Kidney (tissue), 14 donors: ENCODE data around the gene GABBR2. TPM values are rescaled to one million over a fixed set of nuclear protein-coding genes. Genes with fewer than 3 reads are reported as not detected.

Experiments
- DNase-seq, 5 donors: peaks; one replicate each; pipeline ENCODE4 v3.0.0-alpha.2; 2013 to 2020
- FAIRE-seq: peaks from 2 replicates; lab custom pipeline; 2012; peaks lifted over from hg19 to GRCh38; lab: Jason Lieb, UNC
- H3K27ac ChIP-seq, 2 donors: one replicate each; pipeline ENCODE4 v1.7.0; 2013; ENCODE audit warnings: low read depth in 2 of 2, low read length in 2 of 2, inconsistent platforms in 1 of 2
- H3K27me3 ChIP-seq: one replicate; pipeline ENCODE4 v1.7.1; 2013; ENCODE audit warnings: low read length, inconsistent platforms; ENCODE audit not compliant: control insufficient read depth, insufficient read depth
- H3K36me3 ChIP-seq, 3 donors: one replicate each; pipeline versions ENCODE4 v1.7.0 to v1.7.1; 2013; ENCODE audit warnings: low read length in 3 of 3, control low read depth in 1 of 3, inconsistent platforms in 1 of 3; ENCODE audit not compliant: insufficient read depth in 3 of 3, control insufficient read depth in 2 of 3
- H3K4me1 ChIP-seq, 3 donors: one replicate each; pipeline versions ENCODE4 v1.7.0 to v1.7.1; 2013; ENCODE audit warnings: low read length in 3 of 3, inconsistent platforms in 1 of 3, low read depth in 1 of 3; ENCODE audit not compliant: control insufficient read depth in 2 of 3, insufficient read depth in 2 of 3
- H3K4me3 ChIP-seq, 3 donors: one replicate each; pipeline versions ENCODE4 v1.7.0 to v1.8.1; 2013; ENCODE audit warnings: low read length in 3 of 3, control low read depth in 1 of 3, inconsistent platforms in 1 of 3
- H3K9ac ChIP-seq, 3 donors: one replicate each; pipeline versions ENCODE4 v1.7.0 to v1.7.1; 2013; ENCODE audit warnings: low read length in 3 of 3, control low read depth in 1 of 3, inconsistent platforms in 1 of 3
- H3K9me3 ChIP-seq, 3 donors: one replicate each; pipeline versions ENCODE4 v1.7.0 to v1.7.1; 2013; ENCODE audit warnings: low read length in 3 of 3, control low read depth in 1 of 3, inconsistent platforms in 1 of 3; ENCODE audit not compliant: control insufficient read depth in 2 of 3, insufficient read depth in 1 of 3
- intact Hi-C: fragments of 100-400 bp; cut with DNase I; formaldehyde crosslinking; loops from one replicate; pipeline ENCODE4 v1.11.1; 2022
- polyA plus RNA-seq: library from polyadenylated mRNA; stranded (reverse); fragments of 350-450 nt; fragmentation: Illumina TruSeq; extraction: RNeasy Lipid Tissue Mini Kit (QIAGEN cat#74804); gene quantifications from one replicate; pipeline ENCODE4 v1.2.3, GENCODE V29; 2014; ENCODE audit warnings: low read depth, low replicate concordance; ENCODE audit not compliant: insufficient read depth
- total RNA-seq: library from RNA; stranded (reverse); fragmentation: NEBNext Ultra II Directional; extraction: Animal tissue kit (Norgen Biotek cat#: 25700); gene quantifications from one replicate; pipeline ENCODE4 v1.2.1, GENCODE V29; 2021
- TF ChIP-seq, protein P1 (sequence below): IDR thresholded peaks from 3 replicates; pipeline ENCODE4 v1.5.1; 2012; ENCODE audit warnings: mild to moderate bottlenecking, moderate library complexity, borderline replicate concordance; ENCODE audit not compliant: insufficient read depth; ENCODE audit errors: extremely low read depth
- donor health status: control.
- donor health status: control.
- donor health status: control.
- donor health status: control.
- donor health status: control.
- donor health status: DM: yes; HTN: yes; CAD: no.
- donor health status: Normal renal cell carcinoma (clear cell type).

Gene GABBR2
- total and polyA plus RNA-seq, 2 donors from 2014 or later = 0.06 TPM; not detected in 1

DNA sequence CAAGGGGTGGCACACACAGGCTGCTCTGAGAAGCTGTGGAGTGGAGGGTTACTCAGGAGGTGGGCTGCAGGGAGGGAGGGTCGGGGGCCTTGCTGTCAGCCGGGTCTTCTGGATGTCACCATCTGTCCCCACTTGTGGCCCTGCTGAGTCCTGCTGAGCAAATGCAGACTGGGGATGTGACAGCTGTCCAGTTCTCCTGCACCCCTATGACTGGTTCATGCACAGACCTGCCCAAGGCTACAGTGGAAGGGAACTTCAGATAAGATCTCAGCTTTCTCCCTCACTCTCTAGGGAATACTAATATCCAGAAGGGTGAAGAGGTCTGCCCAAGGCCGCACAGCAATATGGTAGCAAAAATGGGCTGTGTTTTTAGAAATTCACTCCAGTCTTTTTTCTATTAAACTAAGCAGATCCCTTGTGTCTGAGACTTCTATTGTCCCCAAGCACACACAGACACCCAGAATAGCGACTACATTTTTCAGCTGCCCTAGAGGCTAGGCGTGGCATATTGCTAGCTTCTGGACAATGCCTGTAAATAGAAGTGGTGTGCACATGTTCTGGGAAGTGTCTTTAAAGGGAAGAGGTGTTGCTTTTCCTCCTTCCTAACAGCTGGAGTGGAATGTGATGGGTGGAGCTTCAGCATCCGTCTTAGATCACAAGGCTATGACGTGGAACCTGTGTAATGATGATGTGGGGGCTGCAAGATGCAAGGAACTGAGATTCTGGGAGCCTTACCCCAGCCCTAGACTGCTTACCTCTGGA lies 402.2 kb downstream of the GABBR2 start:
- H3K9ac ChIP-seq = no peak overlapping the region
- no peaks in the 10 kb centered on the region for H3K9me3 ChIP-seq
- H3K27ac ChIP-seq = no peak overlapping the region
- intact Hi-C loops = no loop called here
- FAIRE-seq (no peak), DNase-seq (no peak)
- no peaks in the 10 kb centered on the region for H3K4me1 ChIP-seq
- no peak overlapping the region for H3K4me3 ChIP-seq
- H3K27me3 ChIP-seq = no peaks in the 10 kb centered on the region
- no peaks in the 10 kb centered on the region for H3K36me3 ChIP-seq
- TF ChIP-seq, protein P1, sequence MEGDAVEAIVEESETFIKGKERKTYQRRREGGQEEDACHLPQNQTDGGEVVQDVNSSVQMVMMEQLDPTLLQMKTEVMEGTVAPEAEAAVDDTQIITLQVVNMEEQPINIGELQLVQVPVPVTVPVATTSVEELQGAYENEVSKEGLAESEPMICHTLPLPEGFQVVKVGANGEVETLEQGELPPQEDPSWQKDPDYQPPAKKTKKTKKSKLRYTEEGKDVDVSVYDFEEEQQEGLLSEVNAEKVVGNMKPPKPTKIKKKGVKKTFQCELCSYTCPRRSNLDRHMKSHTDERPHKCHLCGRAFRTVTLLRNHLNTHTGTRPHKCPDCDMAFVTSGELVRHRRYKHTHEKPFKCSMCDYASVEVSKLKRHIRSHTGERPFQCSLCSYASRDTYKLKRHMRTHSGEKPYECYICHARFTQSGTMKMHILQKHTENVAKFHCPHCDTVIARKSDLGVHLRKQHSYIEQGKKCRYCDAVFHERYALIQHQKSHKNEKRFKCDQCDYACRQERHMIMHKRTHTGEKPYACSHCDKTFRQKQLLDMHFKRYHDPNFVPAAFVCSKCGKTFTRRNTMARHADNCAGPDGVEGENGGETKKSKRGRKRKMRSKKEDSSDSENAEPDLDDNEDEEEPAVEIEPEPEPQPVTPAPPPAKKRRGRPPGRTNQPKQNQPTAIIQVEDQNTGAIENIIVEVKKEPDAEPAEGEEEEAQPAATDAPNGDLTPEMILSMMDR = no peak

DNA sequence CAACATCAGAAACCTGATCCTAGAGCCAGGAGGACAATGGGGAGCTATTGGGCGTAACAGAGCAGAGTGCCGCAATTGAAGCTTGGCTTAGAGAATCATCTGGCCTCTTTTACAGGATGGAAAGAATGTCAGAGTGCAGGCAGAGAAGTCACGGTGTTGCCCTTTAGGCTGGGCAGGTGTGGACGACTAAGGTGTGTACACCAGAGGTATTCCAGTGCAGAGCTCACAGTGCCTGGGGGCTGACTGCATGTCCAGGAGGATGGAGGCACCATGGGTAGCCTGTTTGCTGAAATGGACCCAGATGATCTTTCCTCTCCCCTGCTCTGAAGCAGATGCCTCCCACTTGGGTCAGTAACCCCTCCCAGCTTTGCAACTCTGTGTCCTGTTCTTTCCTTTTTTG lies 404.4 kb downstream of the GABBR2 start:
- FAIRE-seq = no peak

DNA sequence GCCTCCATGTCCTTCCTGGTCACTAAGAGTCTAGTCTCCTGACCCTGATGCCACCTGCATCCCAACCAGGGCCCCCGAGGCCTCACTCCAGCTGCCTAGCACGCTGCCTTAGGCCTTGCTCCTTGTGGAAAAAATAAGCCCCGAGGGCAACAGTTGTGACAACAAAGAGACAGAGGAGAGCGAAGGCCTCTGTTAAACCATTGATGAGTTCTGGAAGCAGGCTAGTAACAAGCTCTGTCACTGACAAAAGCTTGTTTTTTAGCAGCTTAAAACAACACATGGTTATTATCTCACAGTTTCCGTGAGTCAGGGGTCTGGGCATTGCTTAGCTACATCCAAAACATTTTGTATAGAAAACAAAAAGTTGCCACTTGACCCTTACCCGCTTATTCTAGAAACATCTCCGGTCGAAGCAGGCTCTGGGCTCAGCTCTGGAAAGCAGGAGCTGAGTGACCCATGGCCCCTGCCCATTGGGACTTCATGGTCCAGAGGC lies 405.1 kb downstream of the GABBR2 start:
- H3K27ac ChIP-seq = no peak overlapping the region
- H3K4me1 ChIP-seq = no peaks in the 10 kb centered on the region
- H3K27me3 ChIP-seq = no peaks in the 10 kb centered on the region
- intact Hi-C loops = no loop called here
- TF ChIP-seq, protein P1 = no peak
- no peaks in the 10 kb centered on the region for H3K9me3 ChIP-seq
- no peak overlapping the region for H3K9ac ChIP-seq
- H3K36me3 ChIP-seq = no peaks in the 10 kb centered on the region
- FAIRE-seq (no peak), DNase-seq (peak in 1 of 5 donors; percentile 35)
- no peak overlapping the region for H3K4me3 ChIP-seq

More for the DNA sequence above, 404.4 kb downstream of the GABBR2 start:
- no peaks in the 10 kb centered on the region for H3K27me3 ChIP-seq
- H3K27ac ChIP-seq = no peak overlapping the region
- no peak overlapping the region for H3K9ac ChIP-seq
- DNase-seq = peak in 1 of 5 donors; percentile 4
- H3K9me3 ChIP-seq = no peaks in the 10 kb centered on the region
- no peak overlapping the region for H3K4me3 ChIP-seq
- intact Hi-C loops = no loop called here
- no peaks in the 10 kb centered on the region for H3K4me1 ChIP-seq
- no peaks in the 10 kb centered on the region for H3K36me3 ChIP-seq
- TF ChIP-seq, protein P1 = no peak
